Measurements from ENCODE around the gene C22orf15. TPM values are rescaled to one million over a fixed set of nuclear protein-coding genes. Genes with fewer than 3 reads are reported as not detected.
A peak's percentile ranks its signal among the peaks of the same experiment; 100 is the strongest.

Gene C22orf15
- total RNA-seq, 1 donor from 2014 or later, result not detected

- no peak for DNase-seq (ENCODE audit: low spot score)
- intact Hi-C loops (cut with DNase I), result no loop called here
These were observed 6.7 kb downstream of the C22orf15 start for GRCh38 chr22:23769321-23769965.

DNA sequence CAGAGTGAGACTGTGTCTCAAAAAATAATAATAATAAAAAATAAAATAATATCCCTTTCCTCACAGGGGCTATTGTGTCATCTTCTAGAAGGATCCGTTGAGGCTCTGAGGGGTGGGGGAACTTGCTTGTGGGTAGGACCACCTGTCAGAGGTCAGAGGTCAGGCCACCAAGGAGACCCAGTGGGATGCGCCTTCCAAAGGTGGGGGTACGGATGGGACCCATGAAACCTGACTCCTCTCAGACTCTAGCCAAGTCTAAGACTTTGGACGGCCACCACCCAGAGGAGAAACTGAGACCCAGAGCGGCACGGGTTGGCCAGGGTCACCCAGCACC lies 9.5 kb downstream of the C22orf15 start:
- DNase-seq (ENCODE audit: low spot score), result no peak
- intact Hi-C loops (cut with DNase I), result no loop called here

DNA sequence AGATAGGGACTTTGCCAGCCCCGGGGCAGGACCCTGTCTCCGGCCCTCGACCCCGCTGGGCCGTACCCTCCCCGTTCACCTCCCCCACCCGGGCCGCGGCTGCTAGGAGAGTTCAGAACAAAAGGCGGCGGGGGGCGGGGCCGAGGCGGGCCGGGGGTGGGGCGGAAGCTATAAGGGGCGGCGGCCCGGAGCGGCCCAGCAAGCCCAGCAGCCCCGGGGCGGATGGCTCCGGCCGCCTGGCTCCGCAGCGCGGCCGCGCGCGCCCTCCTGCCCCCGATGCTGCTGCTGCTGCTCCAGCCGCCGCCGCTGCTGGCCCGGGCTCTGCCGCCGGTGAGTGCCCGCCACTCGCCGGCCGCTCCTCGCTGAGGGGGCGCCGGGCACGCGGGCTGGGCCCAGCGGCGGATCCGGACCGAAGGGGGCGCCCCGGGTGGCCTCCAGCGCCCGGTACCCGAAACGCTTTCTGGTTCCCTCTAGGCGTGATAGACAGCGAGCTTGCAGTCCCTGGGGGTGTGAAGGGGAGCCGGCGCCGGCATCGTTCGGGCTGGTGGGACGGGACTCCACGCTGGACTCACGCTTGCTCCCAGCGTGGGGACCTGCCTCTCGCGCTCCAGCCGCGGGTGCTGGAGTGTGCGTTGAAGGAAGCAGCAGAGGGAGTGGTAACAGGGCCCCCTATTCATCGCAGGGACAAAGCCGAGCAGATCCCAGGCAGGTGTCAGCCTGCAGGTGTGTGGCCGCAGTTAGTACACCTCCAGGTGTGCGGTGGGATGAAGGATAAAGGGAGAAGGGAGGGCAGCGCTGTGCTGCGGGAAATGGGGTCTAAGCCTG lies 10.1 kb downstream of the C22orf15 start, which contains the start of gene MMP11:
Gene MMP11 (plus strand): TSS at position 201 of the 825 bp plus-strand sequence. CDS start 22 bp downstream, at position 223.
- intact Hi-C loops (cut with DNase I), result no loop called here
- no peak for DNase-seq (ENCODE audit: low spot score)

- intact Hi-C loops (cut with DNase I), result no loop called here
- DNase-seq (ENCODE audit: low spot score), result no peak
These were observed 10.8 kb downstream of the C22orf15 start for GRCh38 chr22:23773483-23774113.

DNA sequence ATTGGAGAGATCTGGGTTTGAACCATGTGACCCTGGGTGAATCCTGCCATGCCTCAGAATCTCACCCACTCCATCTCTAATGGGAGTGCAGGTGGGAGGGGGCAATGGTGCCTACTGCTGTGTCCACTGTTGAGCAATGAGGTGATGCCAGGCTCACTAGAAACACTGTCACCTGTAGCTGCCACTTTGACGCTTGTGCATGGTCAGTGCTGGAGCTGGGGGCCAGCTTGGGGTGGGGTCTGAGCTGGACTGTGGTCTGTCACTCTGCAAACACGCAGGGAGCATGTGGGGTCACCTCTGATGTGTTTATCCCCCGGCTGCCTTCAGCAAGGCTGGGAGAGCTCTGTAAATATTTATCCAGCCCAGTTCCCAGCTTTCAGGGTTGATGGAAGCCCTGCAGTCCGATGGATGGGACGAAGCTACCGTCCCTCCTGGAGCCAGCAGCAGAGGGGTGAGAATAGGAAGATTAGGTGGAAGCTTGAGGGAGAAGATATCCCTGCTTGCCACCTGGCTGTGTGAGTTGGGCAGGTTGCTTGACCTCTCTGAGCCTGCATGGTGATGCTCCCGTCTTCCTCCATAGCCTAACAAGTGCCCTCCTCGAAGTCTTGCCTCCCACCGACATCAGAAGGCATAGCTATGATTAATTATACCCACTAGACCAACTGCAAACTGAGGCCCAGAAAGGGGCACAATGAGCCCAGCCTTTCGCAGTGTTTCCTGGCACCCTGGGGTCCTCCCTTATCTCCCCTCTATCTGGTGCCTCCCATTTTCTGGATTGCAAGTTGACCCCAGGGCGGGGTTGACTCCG lies 11.5 kb downstream of the C22orf15 start:
- no peak for DNase-seq (ENCODE audit: low spot score)
- intact Hi-C loops (cut with DNase I), result no loop called here

DNA sequence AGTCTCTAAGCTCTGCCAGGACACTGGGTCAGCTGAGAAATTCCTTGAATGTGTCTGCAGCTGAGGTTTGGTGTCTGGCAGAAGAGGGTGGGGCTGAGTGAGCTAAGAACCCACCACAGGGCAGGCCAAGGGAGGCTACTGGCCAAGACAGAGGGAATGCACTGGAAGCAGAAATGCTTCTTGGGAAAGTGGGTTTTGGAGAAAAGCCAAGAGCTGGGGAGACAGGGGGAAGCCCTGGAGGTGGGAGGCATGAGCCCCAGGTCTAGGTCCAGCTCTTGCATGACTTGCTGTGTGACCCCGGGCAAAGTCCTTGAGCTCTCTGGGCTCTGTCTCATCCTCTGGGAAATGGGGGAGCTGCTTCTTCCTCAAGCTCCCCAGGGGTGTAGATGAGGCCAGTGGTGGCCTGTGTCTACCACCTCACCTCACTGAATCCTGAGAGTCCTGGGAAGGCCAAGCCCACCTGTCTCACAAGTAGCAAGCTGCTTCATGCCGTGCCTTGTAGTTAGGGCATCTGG lies 12.2 kb downstream of the C22orf15 start:
- intact Hi-C loops (cut with DNase I), result no loop called here
- no peak for DNase-seq (ENCODE audit: low spot score)

GRCh38 chr22:23775779-23776375 lies 13.1 kb downstream of the C22orf15 start:
- intact Hi-C loops (cut with DNase I), result no loop called here
- DNase-seq (ENCODE audit: low spot score), result no peak

- intact Hi-C loops (cut with DNase I), result no loop called here
- DNase-seq (ENCODE audit: low spot score), result peak; percentile 84
These were observed 15.2 kb downstream of the C22orf15 start for GRCh38 chr22:23777776-23778576.

- DNase-seq (ENCODE audit: low spot score), result no peak
- intact Hi-C loops (cut with DNase I), result no loop called here
These were observed 15.7 kb downstream of the C22orf15 start for GRCh38 chr22:23778577-23778900.

GRCh38 chr22:23779083-23779482 lies 16.3 kb downstream of the C22orf15 start:
- intact Hi-C loops (cut with DNase I), result no loop called here
- DNase-seq (ENCODE audit: low spot score), result no peak

DNA sequence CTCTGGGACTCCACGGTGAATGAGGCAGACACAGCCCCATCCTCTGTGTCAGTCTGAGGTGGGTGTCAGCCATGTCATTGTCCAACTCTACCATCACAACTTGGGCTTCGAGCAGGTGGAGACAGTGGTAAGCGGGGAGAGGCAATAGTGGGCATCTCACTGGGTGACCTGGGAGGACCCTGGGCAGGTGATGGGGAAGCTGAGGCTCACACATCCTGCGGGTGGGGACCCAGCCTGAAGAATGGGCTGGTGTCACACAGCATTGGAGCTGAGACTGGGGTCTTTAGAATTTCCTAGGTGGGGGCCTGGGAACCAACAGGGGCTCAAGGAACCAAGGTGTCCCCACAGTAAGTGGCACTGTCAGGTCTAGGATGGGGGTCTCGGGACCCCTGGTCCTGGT lies 16.9 kb downstream of the C22orf15 start:
- intact Hi-C loops (cut with DNase I), result no loop called here

DNA sequence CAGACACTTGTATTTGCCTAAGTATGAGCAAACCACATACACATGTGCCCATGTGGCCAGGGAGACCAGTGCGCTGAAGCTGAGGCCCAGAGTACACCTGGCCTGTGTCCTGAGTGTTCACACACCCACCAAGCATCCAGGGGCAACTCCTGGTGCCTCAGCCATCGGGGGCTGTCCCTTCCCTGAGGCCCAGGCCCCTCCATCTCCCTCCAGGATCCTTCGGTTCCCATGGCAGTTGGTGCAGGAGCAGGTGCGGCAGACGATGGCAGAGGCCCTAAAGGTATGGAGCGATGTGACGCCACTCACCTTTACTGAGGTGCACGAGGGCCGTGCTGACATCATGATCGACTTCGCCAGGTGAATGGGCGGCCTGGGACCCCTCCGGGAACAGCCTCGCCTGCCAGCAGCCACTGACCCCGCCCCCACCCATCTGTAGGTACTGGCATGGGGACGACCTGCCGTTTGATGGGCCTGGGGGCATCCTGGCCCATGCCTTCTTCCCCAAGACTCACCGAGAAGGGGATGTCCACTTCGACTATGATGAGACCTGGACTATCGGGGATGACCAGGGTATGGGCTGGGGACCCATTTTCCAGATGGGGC lies 17.5 kb downstream of the C22orf15 start:
- no peak for DNase-seq (ENCODE audit: low spot score)
- intact Hi-C loops (cut with DNase I), result no loop called here

More for the DNA sequence above, 16.9 kb downstream of the C22orf15 start:
- no peak for DNase-seq (ENCODE audit: low spot score)

DNA sequence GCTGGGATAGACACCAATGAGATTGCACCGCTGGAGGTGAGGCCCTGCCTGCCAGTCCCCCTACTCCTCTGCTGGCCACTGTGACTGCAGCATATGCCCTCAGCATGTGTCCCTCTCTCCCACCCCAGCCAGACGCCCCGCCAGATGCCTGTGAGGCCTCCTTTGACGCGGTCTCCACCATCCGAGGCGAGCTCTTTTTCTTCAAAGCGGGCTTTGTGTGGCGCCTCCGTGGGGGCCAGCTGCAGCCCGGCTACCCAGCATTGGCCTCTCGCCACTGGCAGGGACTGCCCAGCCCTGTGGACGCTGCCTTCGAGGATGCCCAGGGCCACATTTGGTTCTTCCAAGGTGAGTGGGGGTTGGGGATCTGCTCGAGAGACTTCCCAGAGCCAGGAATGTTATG lies 18.3 kb downstream of the C22orf15 start:
- intact Hi-C loops (cut with DNase I), result no loop called here
- no peak for DNase-seq (ENCODE audit: low spot score)

DNA sequence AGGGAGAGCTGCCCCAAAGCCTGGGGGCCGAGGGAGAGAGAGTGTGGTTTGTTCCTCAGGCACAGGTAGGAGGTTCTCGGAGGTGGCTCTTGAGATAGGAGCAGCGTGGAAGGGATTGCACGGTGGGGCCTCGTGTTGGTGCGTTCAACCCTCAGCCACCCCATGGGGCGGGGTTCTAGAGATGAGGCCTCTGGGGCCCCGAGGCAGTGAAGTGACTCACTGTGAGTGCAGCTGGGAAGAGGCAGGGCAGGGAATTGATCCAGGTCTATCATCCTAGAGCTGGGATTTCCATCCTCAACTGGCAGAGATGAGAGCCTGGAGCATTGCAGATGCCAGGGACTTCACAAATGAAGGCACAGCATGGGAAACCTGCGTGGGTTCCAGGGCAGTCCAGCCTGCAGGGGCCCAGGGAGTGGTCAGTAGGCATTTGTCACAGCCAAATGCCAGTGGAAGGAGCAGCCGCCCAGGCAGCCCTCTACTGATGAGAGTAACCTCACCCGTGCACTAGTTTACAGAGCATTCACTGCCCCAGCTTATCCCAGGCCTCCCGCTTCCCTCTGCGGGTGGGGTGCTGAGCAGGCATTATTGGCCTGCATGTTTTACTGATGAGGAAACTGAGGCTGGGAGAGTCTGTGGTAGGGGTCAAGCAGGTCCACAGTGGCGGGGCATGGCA lies 18.9 kb downstream of the C22orf15 start:
- DNase-seq (ENCODE audit: low spot score), result no peak
- intact Hi-C loops (cut with DNase I), result no loop called here

- intact Hi-C loops (cut with DNase I), result no loop called here
- DNase-seq (ENCODE audit: low spot score), result no peak
These were observed 19.5 kb downstream of the C22orf15 start for GRCh38 chr22:23782252-23782651.

DNA sequence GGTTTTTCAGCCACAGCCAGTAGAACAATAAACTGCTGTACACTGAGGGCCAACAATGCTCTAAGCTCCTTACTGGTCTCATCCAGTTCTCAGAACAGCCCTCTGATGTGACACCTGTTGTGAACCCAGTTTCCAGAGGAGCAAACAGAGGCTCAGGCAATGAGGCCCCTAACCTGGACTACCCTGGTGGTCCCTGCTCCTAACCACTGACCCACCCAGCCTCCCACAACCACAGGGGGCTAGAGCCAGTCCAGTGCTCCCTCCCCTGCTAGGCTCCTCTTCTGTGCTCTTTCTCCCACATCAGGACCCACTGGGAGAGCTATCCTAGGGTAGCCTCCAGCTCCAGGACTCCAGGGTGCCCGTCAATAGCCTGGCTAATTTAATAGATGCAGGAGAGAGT lies 19.9 kb downstream of the C22orf15 start:
- DNase-seq (ENCODE audit: low spot score), result no peak
- intact Hi-C loops (cut with DNase I), result no loop called here

DNA sequence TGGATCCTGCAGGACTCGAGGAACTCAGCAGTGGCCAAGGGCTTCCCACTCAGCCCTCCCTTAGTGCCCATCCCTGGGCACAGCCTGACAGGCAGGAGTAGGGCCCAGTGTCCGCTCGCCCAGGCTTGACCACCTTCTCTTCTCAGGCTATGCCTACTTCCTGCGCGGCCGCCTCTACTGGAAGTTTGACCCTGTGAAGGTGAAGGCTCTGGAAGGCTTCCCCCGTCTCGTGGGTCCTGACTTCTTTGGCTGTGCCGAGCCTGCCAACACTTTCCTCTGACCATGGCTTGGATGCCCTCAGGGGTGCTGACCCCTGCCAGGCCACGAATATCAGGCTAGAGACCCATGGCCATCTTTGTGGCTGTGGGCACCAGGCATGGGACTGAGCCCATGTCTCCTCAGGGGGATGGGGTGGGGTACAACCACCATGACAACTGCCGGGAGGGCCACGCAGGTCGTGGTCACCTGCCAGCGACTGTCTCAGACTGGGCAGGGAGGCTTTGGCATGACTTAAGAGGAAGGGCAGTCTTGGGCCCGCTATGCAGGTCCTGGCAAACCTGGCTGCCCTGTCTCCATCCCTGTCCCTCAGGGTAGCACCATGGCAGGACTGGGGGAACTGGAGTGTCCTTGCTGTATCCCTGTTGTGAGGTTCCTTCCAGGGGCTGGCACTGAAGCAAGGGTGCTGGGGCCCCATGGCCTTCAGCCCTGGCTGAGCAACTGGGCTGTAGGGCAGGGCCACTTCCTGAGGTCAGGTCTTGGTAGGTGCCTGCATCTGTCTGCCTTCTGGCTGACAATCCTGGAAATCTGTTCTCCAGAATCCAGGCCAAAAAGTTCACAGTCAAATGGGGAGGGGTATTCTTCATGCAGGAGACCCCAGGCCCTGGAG lies 20.7 kb downstream of the C22orf15 start:
- intact Hi-C loops (cut with DNase I), result no loop called here

More for the DNA sequence above, 20.7 kb downstream of the C22orf15 start:
- DNase-seq (ENCODE audit: low spot score), result no peak

Data from cardiac septum (tissue), 1 donor.